IMR-90 (cell line): Measurements from ENCODE around the gene LUZP2.

ENCODE experiments used
- CTCF ChIP-seq: conservative IDR thresholded peaks from 2 replicates; pipeline ENCODE4 v1.5.1; 2012; ENCODE audit warnings: mild to moderate bottlenecking, low read depth, low read length, improper control_type of control experiment
- MAFK ChIP-seq: IDR thresholded peaks from 2 replicates; pipeline ENCODE4 v1.6.1; 2012; ENCODE audit warnings: low read depth, low read length, improper control_type of control experiment
- MAZ ChIP-seq: IDR thresholded peaks from 2 replicates; pipeline ENCODE4 v1.6.1; 2012; ENCODE audit warnings: low read depth, mild to moderate bottlenecking, low read length, improper control_type of control experiment, moderate library complexity, borderline replicate concordance
- POLR2A ChIP-seq: IDR thresholded peaks from 2 replicates; pipeline ENCODE4 v1.6.1; 2012; ENCODE audit warnings: mild to moderate bottlenecking, low read depth, low read length
- RAD21 ChIP-seq: IDR thresholded peaks from 2 replicates; pipeline ENCODE4 v1.6.1; 2012; ENCODE audit warnings: low read length, improper control_type of control experiment

- no peak for TF ChIP-seq CTCF
- TF ChIP-seq MAFK, result no peak
- TF ChIP-seq MAZ, result no peak
- TF ChIP-seq RAD21, result no peak
- no peak for TF ChIP-seq POLR2A
Measured at GRCh38 chr11:25038131-25038530, 541.3 kb downstream of the LUZP2 start.
